Loucy (cell line): ENCODE results near the gene TDRD10.

Source experiments
- H2AFZ ChIP-seq: fragments of 200-600 bp; sonication (generic); 2 replicates; pipeline ENCODE4 v1.6.0; 2016; ENCODE audit warnings: antibody characterized with exemption, mild to moderate bottlenecking, low read length, moderate library complexity
- H3F3A ChIP-seq: fragments of 200-600 bp; 2 replicates; pipeline ENCODE4 v1.6.0; 2016; ENCODE audit warnings: antibody characterized with exemption, low read depth, mild to moderate bottlenecking
- H3K27me3 ChIP-seq: fragments of 200-600 bp; sonication (generic); 2 replicates; pipeline ENCODE4 v1.6.1; 2014; ENCODE audit warnings: low read length, mild to moderate bottlenecking; ENCODE audit not compliant: insufficient read depth, poor library complexity, severe bottlenecking
- H3K36me3 ChIP-seq: fragments of 200-600 bp; sonication (generic); 2 replicates; pipeline ENCODE4 v1.6.1; 2016; ENCODE audit warnings: low read length; ENCODE audit not compliant: insufficient read depth
- H3K4me1 ChIP-seq: fragments of 200-600 bp; sonication (generic); 2 replicates; pipeline ENCODE4 v1.5.1; 2014; ENCODE audit warnings: low read length, mild to moderate bottlenecking; ENCODE audit not compliant: insufficient read depth, poor library complexity, severe bottlenecking
- H3K4me2 ChIP-seq: fragments of 200-600 bp; sonication (generic); 2 replicates; pipeline ENCODE4 v1.6.0; 2014; ENCODE audit warnings: antibody characterized with exemption, low read length, low read depth, mild to moderate bottlenecking; ENCODE audit not compliant: poor library complexity, severe bottlenecking
- H3K4me3 ChIP-seq: fragments of 200-600 bp; sonication (generic); 2 replicates; pipeline ENCODE4 v1.5.1; 2014; ENCODE audit warnings: low read length, mild to moderate bottlenecking, mixed read lengths; ENCODE audit not compliant: poor library complexity, severe bottlenecking
- H3K79me2 ChIP-seq: fragments of 200-600 bp; sonication (generic); 2 replicates; pipeline ENCODE4 v1.6.1; 2014; ENCODE audit warnings: low read length; ENCODE audit not compliant: insufficient read depth
- H3K9ac ChIP-seq: fragments of 200-600 bp; sonication (generic); 2 replicates; pipeline ENCODE4 v1.6.0; 2014; ENCODE audit warnings: mild to moderate bottlenecking, low read depth, low read length, moderate library complexity; ENCODE audit not compliant: poor library complexity, severe bottlenecking
- H3K9me2 ChIP-seq: fragments of 200-600 bp; sonication (generic); replicated peaks from 2 replicates; pipeline ENCODE4 v1.6.1; 2016; ENCODE audit warnings: low read depth, low read length, mixed read lengths
- H3K9me3 ChIP-seq: fragments of 200-600 bp; sonication (generic); 2 replicates; pipeline ENCODE4 v1.6.1; 2014; ENCODE audit warnings: mild to moderate bottlenecking, antibody characterized with exemption, low read length, low read depth; ENCODE audit not compliant: insufficient read depth
- H4K20me1 ChIP-seq: fragments of 200-600 bp; sonication (generic); 2 replicates; pipeline ENCODE4 v1.6.0; 2014; ENCODE audit warnings: antibody characterized with exemption, low read length, mild to moderate bottlenecking; ENCODE audit not compliant: insufficient read depth, poor library complexity, severe bottlenecking
- EZH2phosphoT487 ChIP-seq: fragments of 200-600 bp; IDR thresholded peaks from 2 replicates; pipeline ENCODE4 v1.6.1; 2018; ENCODE audit warnings: antibody characterized with exemption, mild to moderate bottlenecking, moderate library complexity, borderline replicate concordance
- TF ChIP-seq, protein P1 (sequence below): fragments of 200-600 bp; sonication (generic); conservative IDR thresholded peaks from 2 replicates; pipeline ENCODE4 v1.5.1; 2014; ENCODE audit warnings: mild to moderate bottlenecking, antibody characterized with exemption, low read length

TDRD10 gene

DNA sequence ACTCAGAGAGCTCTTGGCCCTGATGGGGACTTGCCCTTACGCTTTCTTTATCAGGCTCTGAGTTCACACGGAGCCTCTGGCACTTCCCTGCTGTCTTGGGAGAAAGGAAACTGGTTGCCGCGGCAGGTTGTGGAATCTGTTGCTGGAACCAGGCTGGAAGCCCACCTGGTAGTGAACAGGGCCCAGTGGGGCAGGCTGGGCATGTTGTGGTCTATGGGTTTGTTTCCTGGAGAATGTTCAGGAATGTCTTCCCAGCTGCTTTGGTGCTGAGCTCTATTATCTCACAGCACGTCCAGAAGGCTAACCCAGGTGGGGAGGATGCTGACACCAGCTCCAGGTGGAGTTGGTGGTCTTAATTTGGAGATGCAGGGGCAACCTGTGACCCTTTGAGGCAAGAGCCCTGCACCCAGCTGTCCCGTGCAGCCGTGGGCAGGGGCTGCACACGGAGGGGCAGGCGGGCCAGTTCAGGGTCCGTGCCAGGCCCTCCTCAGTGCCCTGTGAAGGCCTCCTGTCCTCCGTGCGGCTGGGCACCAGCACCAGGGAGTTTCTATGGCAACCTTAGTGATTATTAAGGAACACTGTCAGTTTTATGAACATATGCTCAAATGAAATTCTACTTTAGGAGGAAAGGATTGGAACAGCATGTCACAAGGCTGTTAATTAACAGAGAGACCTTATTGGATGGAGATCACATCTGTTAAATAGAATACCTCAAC lies 33.3 kb upstream of the TDRD10 start:
- no peaks in the 10 kb centered on the region for H3K9me3 ChIP-seq
- H3K4me1 ChIP-seq = peaks cover 32% of the 10 kb centered on the region
- no peaks in the 10 kb centered on the region for H3K36me3 ChIP-seq
- H2AFZ ChIP-seq = no peak overlapping the region
- no peaks in the 10 kb centered on the region for H3F3A ChIP-seq
- no peaks in the 10 kb centered on the region for H3K79me2 ChIP-seq
- no peak overlapping the region for H3K9ac ChIP-seq
- H3K27me3 ChIP-seq = no peaks in the 10 kb centered on the region
- H3K9me2 ChIP-seq = no peaks in the 10 kb centered on the region
- TF ChIP-seq, protein P1, sequence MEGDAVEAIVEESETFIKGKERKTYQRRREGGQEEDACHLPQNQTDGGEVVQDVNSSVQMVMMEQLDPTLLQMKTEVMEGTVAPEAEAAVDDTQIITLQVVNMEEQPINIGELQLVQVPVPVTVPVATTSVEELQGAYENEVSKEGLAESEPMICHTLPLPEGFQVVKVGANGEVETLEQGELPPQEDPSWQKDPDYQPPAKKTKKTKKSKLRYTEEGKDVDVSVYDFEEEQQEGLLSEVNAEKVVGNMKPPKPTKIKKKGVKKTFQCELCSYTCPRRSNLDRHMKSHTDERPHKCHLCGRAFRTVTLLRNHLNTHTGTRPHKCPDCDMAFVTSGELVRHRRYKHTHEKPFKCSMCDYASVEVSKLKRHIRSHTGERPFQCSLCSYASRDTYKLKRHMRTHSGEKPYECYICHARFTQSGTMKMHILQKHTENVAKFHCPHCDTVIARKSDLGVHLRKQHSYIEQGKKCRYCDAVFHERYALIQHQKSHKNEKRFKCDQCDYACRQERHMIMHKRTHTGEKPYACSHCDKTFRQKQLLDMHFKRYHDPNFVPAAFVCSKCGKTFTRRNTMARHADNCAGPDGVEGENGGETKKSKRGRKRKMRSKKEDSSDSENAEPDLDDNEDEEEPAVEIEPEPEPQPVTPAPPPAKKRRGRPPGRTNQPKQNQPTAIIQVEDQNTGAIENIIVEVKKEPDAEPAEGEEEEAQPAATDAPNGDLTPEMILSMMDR = no peak
- TF ChIP-seq EZH2phosphoT487 = no peak
- H3K4me3 ChIP-seq = no peak overlapping the region
- no peaks in the 10 kb centered on the region for H4K20me1 ChIP-seq
- no peak overlapping the region for H3K4me2 ChIP-seq

DNA sequence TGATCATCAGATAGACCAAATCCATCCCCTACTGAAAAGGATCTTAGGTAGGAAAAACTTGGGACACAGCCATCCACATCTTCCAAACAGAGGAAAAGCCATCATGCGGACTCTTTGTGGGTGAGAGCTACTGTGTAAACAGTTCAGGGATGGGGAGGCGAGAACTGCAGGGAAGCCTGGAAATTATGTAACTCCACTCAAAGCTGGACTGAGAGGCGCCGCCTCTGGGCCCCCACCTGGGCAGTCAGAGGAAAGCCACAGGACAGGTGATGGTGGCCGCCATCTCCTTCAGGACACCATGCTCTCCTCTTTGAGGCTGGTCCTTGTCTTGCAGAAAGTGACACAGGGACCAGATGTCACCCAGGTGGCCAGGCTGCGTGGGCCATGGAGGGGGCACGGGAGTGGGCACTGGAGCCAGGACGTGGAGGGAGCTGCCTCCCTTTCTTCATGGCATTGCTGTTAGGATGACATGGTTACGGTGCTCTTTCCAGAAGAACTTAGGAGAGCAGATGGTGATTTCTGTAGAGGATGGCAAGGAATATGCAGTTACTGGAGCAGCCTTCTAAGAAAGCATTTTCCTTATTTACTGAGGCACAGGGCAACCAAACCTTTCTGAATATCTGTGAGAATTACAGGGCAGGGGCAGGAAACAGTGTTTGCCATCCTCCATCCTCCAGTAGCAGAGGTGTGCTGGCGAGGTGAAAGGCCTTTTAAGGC lies 32.0 kb upstream of the TDRD10 start:
- Histone ChIP-seq H4K20me1 (no peaks in the 10 kb centered on the region), H3F3A (no peaks in the 10 kb centered on the region), H3K27me3 (no peaks in the 10 kb centered on the region), H3K4me2 (no peak overlapping the region), H2AFZ (no peak overlapping the region), H3K4me3 (no peak overlapping the region), H3K9me2 (no peaks in the 10 kb centered on the region), H3K9ac (no peak overlapping the region), H3K79me2 (no peaks in the 10 kb centered on the region), H3K36me3 (no peaks in the 10 kb centered on the region), H3K9me3 (no peaks in the 10 kb centered on the region), H3K4me1 (peaks cover 21% of the 10 kb centered on the region)
- TF ChIP-seq EZH2phosphoT487 = no peak
- TF ChIP-seq, protein P1 = no peak

DNA sequence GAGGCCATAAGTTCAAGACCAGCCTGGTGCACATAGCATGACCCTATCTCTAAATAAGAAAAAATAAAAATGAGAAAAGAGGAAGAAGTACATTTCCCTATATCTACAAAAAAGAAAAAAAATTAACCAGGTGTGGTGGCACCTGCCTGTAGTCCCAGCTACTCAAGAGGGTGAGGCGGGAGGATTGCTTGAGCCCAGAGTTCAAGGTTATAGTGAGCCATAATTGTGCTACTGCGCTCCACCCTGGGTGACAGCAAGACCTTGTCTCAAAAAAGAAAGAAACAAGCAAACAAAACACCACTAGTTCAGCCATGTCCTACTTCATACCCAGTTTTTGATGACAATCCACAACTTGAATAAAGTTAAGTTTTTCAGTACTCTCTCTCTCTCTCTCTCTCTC lies 30.7 kb upstream of the TDRD10 start:
- Histone ChIP-seq H3K4me3 (no peak overlapping the region), H3K36me3 (no peaks in the 10 kb centered on the region), H3K9me3 (no peaks in the 10 kb centered on the region), H2AFZ (no peak overlapping the region), H3K9ac (no peak overlapping the region), H3K27me3 (no peaks in the 10 kb centered on the region), H3F3A (no peaks in the 10 kb centered on the region), H3K9me2 (no peaks in the 10 kb centered on the region), H3K4me1 (peaks cover 9% of the 10 kb centered on the region), H4K20me1 (no peaks in the 10 kb centered on the region), H3K4me2 (no peak overlapping the region), H3K79me2 (no peaks in the 10 kb centered on the region)
- TF ChIP-seq, protein P1 = no peak
- no peak for TF ChIP-seq EZH2phosphoT487
